Liver (tissue), 9 donors: ENCODE data around the gene ZC3H8. TPM values are rescaled to one million over a fixed set of nuclear protein-coding genes. Genes with fewer than 3 reads are reported as not detected.

ENCODE experiments used
- DNase-seq: peaks from one replicate; pipeline ENCODE4 v3.0.0-alpha.2; 2017; ENCODE audit warnings: low spot score
- H3K27ac ChIP-seq, 2 donors: one replicate each; pipeline ENCODE4 v1.7.0; 2013; ENCODE audit warnings: inconsistent platforms in 2 of 2, low read length in 2 of 2, control low read depth in 1 of 2, low read depth in 1 of 2, mild to moderate bottlenecking in 1 of 2
- H3K27me3 ChIP-seq, 4 donors: one replicate each; pipeline versions ENCODE4 v1.6.1 to v1.7.0; 2013; ENCODE audit warnings: low read length in 3 of 4, inconsistent platforms in 1 of 4, mild to moderate bottlenecking in 1 of 4, moderate library complexity in 1 of 4; ENCODE audit not compliant: control insufficient read depth in 4 of 4, insufficient read depth in 4 of 4
- H3K36me3 ChIP-seq, 4 donors: one replicate each; pipeline versions ENCODE4 v1.6.1 to v1.7.0; 2013; ENCODE audit warnings: low read length in 3 of 4, mild to moderate bottlenecking in 3 of 4, low read depth in 1 of 4, moderate library complexity in 1 of 4; ENCODE audit not compliant: control insufficient read depth in 4 of 4, insufficient read depth in 3 of 4
- H3K4me1 ChIP-seq, 4 donors: one replicate each; pipeline versions ENCODE4 v1.6.1 to v1.7.0; 2013; ENCODE audit warnings: low read length in 3 of 4, mild to moderate bottlenecking in 3 of 4, moderate library complexity in 1 of 4; ENCODE audit not compliant: control insufficient read depth in 4 of 4, insufficient read depth in 4 of 4
- H3K4me3 ChIP-seq, 3 donors: one replicate each; pipeline versions ENCODE4 v1.6.1 to v1.7.0; 2013; ENCODE audit warnings: low read length in 3 of 3, control low read depth in 1 of 3, low read depth in 1 of 3, mild to moderate bottlenecking in 1 of 3
- H3K9ac ChIP-seq, 2 donors: one replicate each; pipeline ENCODE4 v1.7.0; 2013; ENCODE audit warnings: low read length in 2 of 2, mild to moderate bottlenecking in 2 of 2, moderate library complexity in 2 of 2, control low read depth in 1 of 2, low read depth in 1 of 2
- H3K9me3 ChIP-seq, 4 donors: one replicate each; pipeline versions ENCODE4 v1.6.1 to v1.7.0; 2013; ENCODE audit warnings: low read length in 3 of 4; ENCODE audit not compliant: control insufficient read depth in 4 of 4
- ATF3 ChIP-seq: IDR thresholded peaks from 2 replicates; pipeline ENCODE4 v1.6.1; 2016; ENCODE audit warnings: antibody characterized with exemption
- CTCF ChIP-seq: fragments of 150-350 bp; IDR thresholded peaks from 2 replicates; pipeline ENCODE4 v1.5.1; 2017; ENCODE audit warnings: improper control_type of control experiment, low read depth, low read length; ENCODE audit not compliant: missing input control
- EGR1 ChIP-seq, 2 donors: IDR thresholded peaks; 2 replicates each; pipeline ENCODE4 v1.6.1; 2016 to 2018; ENCODE audit warnings: antibody characterized with exemption in 2 of 2, low read depth in 2 of 2
- FOXA1 ChIP-seq: IDR thresholded peaks from 2 replicates; pipeline ENCODE4 v1.6.1; 2016; ENCODE audit warnings: antibody characterized with exemption
- FOXA2 ChIP-seq: IDR thresholded peaks from 2 replicates; pipeline ENCODE4 v1.6.1; 2016; ENCODE audit warnings: antibody characterized with exemption
- GABPA ChIP-seq, 2 donors: IDR thresholded peaks in 1 of 2; conservative IDR thresholded peaks in 1 of 2; 2 replicates each; pipeline ENCODE4 v1.6.1; 2016; ENCODE audit warnings: antibody characterized with exemption in 2 of 2, mild to moderate bottlenecking in 1 of 2, moderate library complexity in 1 of 2
- HNF4A ChIP-seq, 2 donors: conservative IDR thresholded peaks; 2 replicates each; pipeline ENCODE4 v1.6.1; 2016; ENCODE audit warnings: antibody characterized with exemption in 2 of 2, mild to moderate bottlenecking in 2 of 2
- HNF4G ChIP-seq: IDR thresholded peaks from 2 replicates; pipeline ENCODE4 v1.6.1; 2016; ENCODE audit warnings: antibody characterized with exemption
- JUND ChIP-seq, 2 donors: IDR thresholded peaks; 2 replicates each; pipeline ENCODE4 v1.6.1; 2016; ENCODE audit warnings: antibody characterized with exemption in 2 of 2
- MAX ChIP-seq: IDR thresholded peaks from 2 replicates; pipeline ENCODE4 v1.6.1; 2016; ENCODE audit warnings: antibody characterized with exemption
- NR2F2 ChIP-seq: IDR thresholded peaks from 2 replicates; pipeline ENCODE4 v1.6.1; 2016; ENCODE audit warnings: antibody characterized with exemption
- RAD21 ChIP-seq, 2 donors: IDR thresholded peaks; 2 replicates each; pipeline ENCODE4 v1.6.1; 2016; ENCODE audit warnings: antibody characterized with exemption in 2 of 2, mild to moderate bottlenecking in 2 of 2
- REST ChIP-seq: IDR thresholded peaks from 2 replicates; pipeline ENCODE4 v1.6.1; 2016; ENCODE audit warnings: antibody characterized with exemption, mild to moderate bottlenecking
- RXRA ChIP-seq, 2 donors: IDR thresholded peaks; 2 replicates each; pipeline ENCODE4 v1.6.1; 2017 to 2018; ENCODE audit warnings: antibody characterized with exemption in 2 of 2, mild to moderate bottlenecking in 1 of 2
- SP1 ChIP-seq: IDR thresholded peaks from 2 replicates; pipeline ENCODE4 v1.6.1; 2018; ENCODE audit warnings: antibody characterized with exemption, mild to moderate bottlenecking
- TAF1 ChIP-seq: conservative IDR thresholded peaks from 2 replicates; pipeline ENCODE4 v1.6.1; 2016; ENCODE audit warnings: antibody characterized with exemption, mild to moderate bottlenecking
- YY1 ChIP-seq: IDR thresholded peaks from 2 replicates; pipeline ENCODE4 v1.6.1; 2016; ENCODE audit warnings: antibody characterized with exemption, mild to moderate bottlenecking
- ZBTB33 ChIP-seq: IDR thresholded peaks from 2 replicates; pipeline ENCODE4 v1.6.1; 2016; ENCODE audit warnings: antibody characterized with exemption
- WGBS: extraction: QIAGEN DNeasy Blood & Tissue Kit; methylation state at CpG from one replicate; pipeline ENCODE4 v1.1.7; 2013; 5-methylcytosine and 5-hydroxymethylcytosine counted together
- polyA plus RNA-seq, 2 donors: library from polyadenylated mRNA; stranded (reverse) in 1 of 2; unstranded in 1 of 2; fragments of 200-250 nt in 1 of 2; fragments of >200 nt in 1 of 2; fragmentation: Nextera tagmentation in 1 of 2; extraction: Ambion mirVana in 1 of 2; gene quantifications; one replicate each; pipeline versions ENCODE4 v1.2.1 to v1.2.3, GENCODE V29; 2013 to 2015
- total RNA-seq, 2 donors: library from RNA; depleted of rRNA; stranded (reverse); fragments of >200 nt; gene quantifications; one replicate each; pipeline ENCODE4 v1.2.3, GENCODE V29; 2014
- donor health status: healthy.
- donor health status: healthy.
- donor health status: healthy.
- donor health status: healthy.
- donor health status: healthy.

Gene ZC3H8
- total and polyA plus RNA-seq, 4 donors = 2.4 to 8.9 (median 6.5) TPM

- peaks cover 0 to 6% (median 4%) of the 10 kb centered on the region in 4 donors for H3K36me3 ChIP-seq
- no peak overlapping the region for H3K27ac ChIP-seq
- no peaks in the 10 kb centered on the region for H3K9me3 ChIP-seq
- no peak overlapping the region for H3K9ac ChIP-seq
- no peak for DNase-seq
- 95% methylated on average over 3 of the region's 3 CpGs for WGBS
- H3K27me3 ChIP-seq = no peaks in the 10 kb centered on the region
- no peak overlapping the region for H3K4me3 ChIP-seq
- no peak for TF ChIP-seq RXRA (IDR thresholded peaks at IDR 0.05)
- no peak for TF ChIP-seq JUND (IDR thresholded peaks at IDR 0.05)
- TF ChIP-seq EGR1 (IDR thresholded peaks at IDR 0.05; ENCODE audit: low read depth in 2 of 2) = no peak
- no peak for TF ChIP-seq FOXA2
- TF ChIP-seq GABPA (IDR thresholded peaks at IDR 0.05 in 1 of 2, conservative IDR thresholded peaks at IDR 0.05 in 1 of 2) = no peak
- TF ChIP-seq SP1 = no peak
- no peak for TF ChIP-seq RAD21 (IDR thresholded peaks at IDR 0.05)
- TF ChIP-seq ATF3 = no peak
- TF ChIP-seq FOXA1 = no peak
- no peak for TF ChIP-seq YY1
- TF ChIP-seq CTCF = no peak
- no peak for TF ChIP-seq ZBTB33
- no peak for TF ChIP-seq HNF4G
- TF ChIP-seq TAF1 = no peak
- TF ChIP-seq HNF4A (conservative IDR thresholded peaks at IDR 0.05) = no peak
- TF ChIP-seq NR2F2 = no peak
- TF ChIP-seq REST = no peak
- H3K4me1 ChIP-seq = no peaks in the 10 kb centered on the region
These were observed 24.5 kb downstream of the ZC3H8 start for GRCh38 chr2:112230371-112230770.

- peaks cover 0 to 6% (median 3%) of the 10 kb centered on the region in 4 donors for H3K36me3 ChIP-seq
- no peak overlapping the region for H3K4me3 ChIP-seq
- no peaks in the 10 kb centered on the region for H3K9me3 ChIP-seq
- H3K4me1 ChIP-seq = no peaks in the 10 kb centered on the region
- TF ChIP-seq JUND (IDR thresholded peaks at IDR 0.05) (no peak), FOXA2 (no peak), MAX (no peak), ZBTB33 (no peak), HNF4G (no peak), FOXA1 (no peak)
- no peak overlapping the region for H3K9ac ChIP-seq
- H3K27me3 ChIP-seq = no peaks in the 10 kb centered on the region
- no peak overlapping the region for H3K27ac ChIP-seq
- DNase-seq = no peak
These were observed 25.5 kb downstream of the ZC3H8 start for GRCh38 chr2:112229348-112229747.
